ENCODE data around the gene SPATA6. TPM values are rescaled to one million over a fixed set of nuclear protein-coding genes. Genes with fewer than 3 reads are reported as not detected.
"Not testable (repeated sequence)": the region's sequence is repeated elsewhere in the genome, so short reads cannot be mapped to it uniquely, and the experiment has no call there.

The SPATA6 gene
- total RNA-seq, result 1 to 10 TPM in 1 of 2 experiments, under 1 TPM in 1; 0.70 to 1.1 TPM

GRCh38 chr1:48471691-48472576, at the start of gene SPATA6:
SPATA6 (minus strand) TSS chr1:48472204; CDS start chr1:48472008, 196 bp downstream.
- H3K9me3 Mint-ChIP-seq (ENCODE audit: low read depth), result no peaks in the 10 kb centered on the region
- DNase-seq, result peak; percentile 94
- peaks cover 15% of the 10 kb centered on the region for H3K4me1 Mint-ChIP-seq
- CTCF ChIA-PET, result interaction anchor here (1.0 to 2.1 kb wide), 2 partner anchors 10 to 26 kb away, joined by 3 to 5 read pairs; no protein-coding TSS in a partner anchor
- peak; percentile 94 for ATAC-seq
- H3K36me3 Mint-ChIP-seq, result no peaks in the 10 kb centered on the region
- peaks cover 23% of the 10 kb centered on the region for H3K27me3 Mint-ChIP-seq
- H3K4me3 Mint-ChIP-seq, result peak within 1 kb of the TSS; percentile 72
- no peak within 1 kb of the TSS for H3K27ac Mint-ChIP-seq

GRCh38 chr1:48519896-48520295, 47.9 kb upstream of the SPATA6 start:
- ATAC-seq; H3K27ac Mint-ChIP-seq; H3K9me3 Mint-ChIP-seq (ENCODE audit: low read depth); H3K27me3 Mint-ChIP-seq; DNase-seq; H3K36me3 Mint-ChIP-seq; H3K4me1 Mint-ChIP-seq; H3K4me3 Mint-ChIP-seq: not testable (repeated sequence)
- CTCF ChIA-PET, result interaction anchor here (1.6 kb wide), 1 partner anchor 11 kb away, joined by 5 read pairs; no protein-coding TSS in a partner anchor

- H3K4me3 Mint-ChIP-seq, result no peak overlapping the region
- H3K27me3 Mint-ChIP-seq, result no peaks in the 10 kb centered on the region
- H3K9me3 Mint-ChIP-seq (ENCODE audit: low read depth), result no peaks in the 10 kb centered on the region
- no peak for DNase-seq
- no peaks in the 10 kb centered on the region for H3K4me1 Mint-ChIP-seq
- no peaks in the 10 kb centered on the region for H3K36me3 Mint-ChIP-seq
- no peak for ATAC-seq
- no peak overlapping the region for H3K27ac Mint-ChIP-seq
- CTCF ChIA-PET, result interaction anchor here (1.3 kb wide), 1 partner anchor 9 kb away, joined by 5 read pairs; no protein-coding TSS in a partner anchor
Measured at GRCh38 chr1:48506870-48507269, 34.9 kb upstream of the SPATA6 start.

- no peaks in the 10 kb centered on the region for H3K27me3 Mint-ChIP-seq
- CTCF ChIA-PET, result no interaction called here
- H3K27ac Mint-ChIP-seq, result no peak overlapping the region
- no peak overlapping the region for H3K4me3 Mint-ChIP-seq
- no peaks in the 10 kb centered on the region for H3K9me3 Mint-ChIP-seq (ENCODE audit: low read depth)
- DNase-seq (no peak), ATAC-seq (no peak)
- H3K36me3 Mint-ChIP-seq, result no peaks in the 10 kb centered on the region
- no peaks in the 10 kb centered on the region for H3K4me1 Mint-ChIP-seq
Measured at GRCh38 chr1:48500541-48501450, 28.8 kb upstream of the SPATA6 start.

- Mint-ChIP-seq H3K36me3 (no peaks in the 10 kb centered on the region), H3K27ac (no peak overlapping the region), H3K9me3 (ENCODE audit: low read depth) (no peaks in the 10 kb centered on the region), H3K27me3 (no peaks in the 10 kb centered on the region), H3K4me1 (no peaks in the 10 kb centered on the region), H3K4me3 (no peak overlapping the region)
- CTCF ChIA-PET, result no interaction called here
- DNase-seq (no peak), ATAC-seq (no peak)
Measured at GRCh38 chr1:48499211-48499735, 27.3 kb upstream of the SPATA6 start.

- CTCF ChIA-PET, result interaction anchor here (0.6 to 1.8 kb wide), 9 partner anchors 8 to 242 kb away, joined by 3 to 9 read pairs (median 4); partner anchors contain the start of gene SPATA6
- Mint-ChIP-seq H3K4me3 (no peak overlapping the region), H3K4me1 (no peaks in the 10 kb centered on the region), H3K27me3 (no peaks in the 10 kb centered on the region), H3K36me3 (no peaks in the 10 kb centered on the region), H3K27ac (no peak overlapping the region), H3K9me3 (ENCODE audit: low read depth) (no peaks in the 10 kb centered on the region)
- ATAC-seq (peak; percentile 68), DNase-seq (peak; percentile 73)
Measured at GRCh38 chr1:48498096-48498791, 26.2 kb upstream of the SPATA6 start.

- CTCF ChIA-PET, result no interaction called here
- DNase-seq (no peak), ATAC-seq (no peak)
- Mint-ChIP-seq H3K27me3 (no peaks in the 10 kb centered on the region), H3K4me3 (no peak overlapping the region), H3K9me3 (ENCODE audit: low read depth) (no peaks in the 10 kb centered on the region), H3K27ac (no peak overlapping the region), H3K4me1 (no peaks in the 10 kb centered on the region), H3K36me3 (no peaks in the 10 kb centered on the region)
Measured at GRCh38 chr1:48495911-48496310, 23.9 kb upstream of the SPATA6 start.

- DNase-seq (no peak), ATAC-seq (no peak)
- Mint-ChIP-seq H3K27me3 (no peaks in the 10 kb centered on the region), H3K4me1 (no peaks in the 10 kb centered on the region), H3K4me3 (no peak overlapping the region), H3K27ac (no peak overlapping the region), H3K9me3 (ENCODE audit: low read depth) (no peaks in the 10 kb centered on the region), H3K36me3 (no peaks in the 10 kb centered on the region)
- CTCF ChIA-PET, result no interaction called here
Measured at GRCh38 chr1:48495166-48495565, 23.2 kb upstream of the SPATA6 start.

DNA sequence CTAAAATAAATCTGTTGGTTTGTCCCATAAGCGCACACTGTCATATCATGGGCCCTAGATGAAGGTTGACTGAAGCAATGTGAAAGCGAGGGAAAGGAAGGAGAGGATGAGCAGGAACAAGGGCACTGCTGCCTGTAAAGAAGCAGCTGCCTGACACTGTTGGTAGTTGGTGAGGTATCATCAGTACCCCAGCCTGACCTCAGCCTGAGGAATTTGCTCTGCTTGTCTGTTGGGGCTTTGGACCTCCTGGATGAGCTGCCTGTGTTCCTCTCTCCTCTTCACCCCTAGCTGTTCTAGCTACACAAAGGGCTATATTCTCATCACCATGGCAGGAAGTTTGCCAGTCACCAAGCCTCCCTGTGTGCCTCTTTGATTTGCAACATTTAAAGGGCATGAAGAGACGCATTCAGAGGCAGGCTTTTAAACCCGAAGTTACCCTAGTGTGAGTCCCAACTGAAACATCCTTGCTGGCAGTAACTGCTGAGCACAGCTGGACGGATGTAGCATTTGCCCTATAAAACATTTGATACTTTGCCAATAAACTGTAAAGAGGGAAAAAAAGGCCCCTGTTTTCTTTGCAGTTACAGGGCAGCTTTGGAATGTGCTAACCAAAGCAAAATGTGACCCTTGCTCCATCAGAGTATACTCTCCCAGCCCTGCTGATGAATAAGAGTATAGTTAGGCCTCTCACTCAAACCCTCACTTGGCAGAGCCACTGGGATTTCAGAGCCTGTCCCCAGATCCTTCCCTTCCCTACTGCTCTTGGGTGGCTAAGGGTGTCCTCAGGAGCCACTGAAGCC, 22.2 kb upstream of the SPATA6 start:
- ATAC-seq, result no peak
- Mint-ChIP-seq H3K4me3 (no peak overlapping the region), H3K36me3 (no peaks in the 10 kb centered on the region), H3K27me3 (no peaks in the 10 kb centered on the region), H3K9me3 (ENCODE audit: low read depth) (no peaks in the 10 kb centered on the region), H3K27ac (no peak overlapping the region), H3K4me1 (no peaks in the 10 kb centered on the region)
- DNase-seq, result no peak
- CTCF ChIA-PET, result no interaction called here

DNA sequence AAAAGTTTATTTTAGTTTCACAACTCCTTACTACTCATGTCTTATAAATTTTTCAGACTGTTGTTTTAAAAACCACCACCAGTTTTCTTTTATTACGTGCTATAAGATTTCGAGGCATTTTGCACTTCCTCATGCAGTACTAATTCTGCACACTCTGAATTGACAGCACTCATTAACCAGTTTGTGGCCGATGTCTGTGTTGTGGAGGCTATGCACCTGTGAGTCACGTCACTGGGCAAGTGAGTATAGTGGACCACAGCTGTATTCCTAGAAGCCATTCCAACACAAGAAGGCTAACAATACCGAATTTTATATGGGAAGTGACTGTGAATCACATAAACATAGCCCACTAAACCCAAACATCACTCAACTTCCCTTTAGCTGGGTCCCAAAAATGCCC, 21.0 kb upstream of the SPATA6 start:
- Mint-ChIP-seq H3K27ac (no peak overlapping the region), H3K9me3 (ENCODE audit: low read depth) (no peaks in the 10 kb centered on the region), H3K36me3 (no peaks in the 10 kb centered on the region), H3K27me3 (no peaks in the 10 kb centered on the region), H3K4me1 (no peaks in the 10 kb centered on the region), H3K4me3 (no peak overlapping the region)
- CTCF ChIA-PET, result no interaction called here
- ATAC-seq (no peak), DNase-seq (no peak)

- Mint-ChIP-seq H3K27me3 (no peaks in the 10 kb centered on the region), H3K9me3 (ENCODE audit: low read depth) (no peaks in the 10 kb centered on the region), H3K4me1 (no peaks in the 10 kb centered on the region), H3K4me3 (no peak overlapping the region), H3K27ac (no peak overlapping the region), H3K36me3 (no peaks in the 10 kb centered on the region)
- ATAC-seq, result no peak
- DNase-seq, result no peak
- CTCF ChIA-PET, result no interaction called here
Measured at GRCh38 chr1:48492392-48492791, 20.4 kb upstream of the SPATA6 start.

GRCh38 chr1:48488721-48489120, 16.7 kb upstream of the SPATA6 start:
- Mint-ChIP-seq H3K36me3 (no peaks in the 10 kb centered on the region), H3K4me1 (no peaks in the 10 kb centered on the region), H3K9me3 (ENCODE audit: low read depth) (no peaks in the 10 kb centered on the region), H3K4me3 (no peak overlapping the region), H3K27ac (no peak overlapping the region), H3K27me3 (no peaks in the 10 kb centered on the region)
- CTCF ChIA-PET, result no interaction called here
- DNase-seq (no peak), ATAC-seq (no peak)
